Astrocyte (in vitro differentiated cells and primary cell): ENCODE results near the gene OR2K2. TPM values are rescaled to one million over a fixed set of nuclear protein-coding genes. Genes with fewer than 3 reads are reported as not detected.
A peak's percentile ranks its signal among the peaks of the same experiment; 100 is the strongest.
"Not testable (repeated sequence)": the region's sequence is repeated elsewhere in the genome, so short reads cannot be mapped to it uniquely, and the experiment has no call there.

Experiments
- DNase-seq: peaks from one replicate; pipeline ENCODE4 v3.0.0-alpha.2; 2010; ENCODE audit warnings: low read depth
- FAIRE-seq: peaks from 2 replicates; lab custom pipeline; 2011; peaks lifted over from hg19 to GRCh38; lab: Jason Lieb, UNC
- H2AFZ ChIP-seq: 2 replicates; pipeline ENCODE4 v1.6.0; 2012; ENCODE audit warnings: low read depth, low read length, inconsistent platforms
- H3K27ac ChIP-seq: 2 replicates; pipeline ENCODE4 v1.5.1; 2011; ENCODE audit warnings: low read depth, low read length, inconsistent platforms
- H3K27me3 ChIP-seq: 2 replicates; pipeline ENCODE4 v1.6.0; 2011; ENCODE audit warnings: low read length, inconsistent platforms; ENCODE audit not compliant: insufficient read depth
- H3K36me3 ChIP-seq: 2 replicates; pipeline ENCODE4 v1.5.1; 2011; ENCODE audit warnings: low read length, inconsistent platforms; ENCODE audit not compliant: insufficient read depth
- H3K4me1 ChIP-seq: 2 replicates; pipeline ENCODE4 v1.5.1; 2011; ENCODE audit warnings: low read length, inconsistent platforms; ENCODE audit not compliant: insufficient read depth
- H3K4me2 ChIP-seq: 2 replicates; pipeline ENCODE4 v1.6.0; 2012; ENCODE audit warnings: low read length, inconsistent platforms
- H3K4me3 ChIP-seq: 2 replicates; pipeline ENCODE4 v1.5.1; 2011; ENCODE audit warnings: low read depth, mild to moderate bottlenecking, low read length, inconsistent platforms; ENCODE audit not compliant: insufficient read depth
- H3K79me2 ChIP-seq: 2 replicates; pipeline ENCODE4 v1.6.0; 2012; ENCODE audit warnings: mild to moderate bottlenecking, low read length, inconsistent platforms; ENCODE audit not compliant: insufficient read depth
- H3K9ac ChIP-seq: 2 replicates; pipeline ENCODE4 v1.6.0; 2012; ENCODE audit warnings: mild to moderate bottlenecking, low read length, inconsistent platforms
- H3K9me3 ChIP-seq: 2 replicates; pipeline ENCODE4 v1.5.1; 2012; ENCODE audit warnings: low read depth, mild to moderate bottlenecking, low read length, inconsistent platforms; ENCODE audit not compliant: insufficient read depth
- H4K20me1 ChIP-seq: 2 replicates; pipeline ENCODE4 v1.6.0; 2012; ENCODE audit warnings: low read length, inconsistent platforms; ENCODE audit not compliant: insufficient read depth
- H3K27ac Mint-ChIP-seq: one replicate; pipeline ENCODE4 v1.8.0; 2021; ENCODE audit warnings: mild to moderate bottlenecking, mixed read lengths; ENCODE audit not compliant: unreplicated experiment
- H3K27me3 Mint-ChIP-seq: one replicate; pipeline ENCODE4 v1.8.0; 2021; ENCODE audit warnings: low read depth, mixed read lengths; ENCODE audit not compliant: unreplicated experiment
- H3K36me3 Mint-ChIP-seq: one replicate; pipeline ENCODE4 v1.8.0; 2021; ENCODE audit warnings: low read depth, mixed read lengths; ENCODE audit not compliant: unreplicated experiment
- H3K4me1 Mint-ChIP-seq: one replicate; pipeline ENCODE4 v1.8.0; 2021; ENCODE audit warnings: low read depth, mixed read lengths; ENCODE audit not compliant: unreplicated experiment
- H3K4me3 Mint-ChIP-seq: one replicate; pipeline ENCODE4 v1.8.0; 2021; ENCODE audit warnings: mild to moderate bottlenecking, moderate library complexity, mixed read lengths; ENCODE audit not compliant: unreplicated experiment
- H3K9me3 Mint-ChIP-seq: one replicate; pipeline ENCODE4 v1.8.0; 2021; ENCODE audit warnings: mild to moderate bottlenecking, mixed read lengths; ENCODE audit not compliant: unreplicated experiment
- CTCF ChIP-seq: IDR thresholded peaks from 2 replicates; pipeline ENCODE4 v1.5.1; 2011; ENCODE audit warnings: low read depth, mild to moderate bottlenecking, inconsistent platforms, low read length, moderate library complexity; ENCODE audit not compliant: insufficient read depth
- EZH2 ChIP-seq: IDR thresholded peaks from 2 replicates; pipeline ENCODE4 v1.6.1; 2012; ENCODE audit warnings: mild to moderate bottlenecking, low read length, inconsistent platforms; ENCODE audit not compliant: insufficient read depth
- total RNA-seq: library from RNA; stranded (reverse); gene quantifications from 2 replicates; pipeline ENCODE4 v1.2.1, GENCODE V29; 2021

OR2K2 gene
- total RNA-seq, 1 donor from 2014 or later, result not detected

GRCh38 chr9:111350556-111350955 lies 20.5 kb upstream of the OR2K2 start:
- Histone ChIP-seq H3K4me2 (no peak overlapping the region), H3K27ac (no peak overlapping the region), H3K36me3 (no peaks in the 10 kb centered on the region), H2AFZ (no peak overlapping the region), H4K20me1 (no peaks in the 10 kb centered on the region), H3K79me2 (no peaks in the 10 kb centered on the region), H3K4me1 (no peaks in the 10 kb centered on the region), H3K4me3 (no peak overlapping the region), H3K9me3 (no peaks in the 10 kb centered on the region), H3K27me3 (no peaks in the 10 kb centered on the region), H3K9ac (no peak overlapping the region)
- FAIRE-seq (no peak), DNase-seq (peak; percentile 1)
- H3K36me3 Mint-ChIP-seq, result peaks cover 1% of the 10 kb centered on the region
- no peaks in the 10 kb centered on the region for H3K27me3 Mint-ChIP-seq
- H3K9me3 Mint-ChIP-seq, result no peaks in the 10 kb centered on the region
- peaks cover 1% of the 10 kb centered on the region for H3K4me1 Mint-ChIP-seq
- TF ChIP-seq CTCF (no peak), EZH2 (no peak)
- H3K27ac Mint-ChIP-seq, result no peak overlapping the region
- no peak overlapping the region for H3K4me3 Mint-ChIP-seq

- H3K4me1 ChIP-seq, result no peaks in the 10 kb centered on the region
- H3K4me3 ChIP-seq, result no peak overlapping the region
- Mint-ChIP-seq H3K36me3 (peaks cover 1% of the 10 kb centered on the region), H3K4me1 (peaks cover 1% of the 10 kb centered on the region), H3K27ac (no peak overlapping the region), H3K27me3 (no peaks in the 10 kb centered on the region), H3K9me3 (no peaks in the 10 kb centered on the region), H3K4me3 (no peak overlapping the region)
- no peak overlapping the region for H3K27ac ChIP-seq
- no peaks in the 10 kb centered on the region for H3K9me3 ChIP-seq
- no peak overlapping the region for H3K9ac ChIP-seq
- no peaks in the 10 kb centered on the region for H3K36me3 ChIP-seq
- no peaks in the 10 kb centered on the region for H3K79me2 ChIP-seq
- no peak for TF ChIP-seq CTCF
- TF ChIP-seq EZH2, result no peak
- no peak for DNase-seq
- FAIRE-seq, result no peak
- no peaks in the 10 kb centered on the region for H3K27me3 ChIP-seq
- H2AFZ ChIP-seq, result no peak overlapping the region
- no peaks in the 10 kb centered on the region for H4K20me1 ChIP-seq
- H3K4me2 ChIP-seq, result no peak overlapping the region
Measured at GRCh38 chr9:111349766-111350165, 19.7 kb upstream of the OR2K2 start.

- Mint-ChIP-seq H3K4me1 (peaks cover 1% of the 10 kb centered on the region), H3K27me3 (no peaks in the 10 kb centered on the region), H3K4me3 (no peak overlapping the region), H3K27ac (no peak overlapping the region), H3K9me3 (no peaks in the 10 kb centered on the region), H3K36me3 (peaks cover 1% of the 10 kb centered on the region)
- Histone ChIP-seq H3K9me3 (no peaks in the 10 kb centered on the region), H3K4me3 (no peak overlapping the region), H3K36me3 (no peaks in the 10 kb centered on the region), H3K27me3 (no peaks in the 10 kb centered on the region), H3K79me2 (no peaks in the 10 kb centered on the region), H2AFZ (no peak overlapping the region), H4K20me1 (no peaks in the 10 kb centered on the region), H3K27ac (no peak overlapping the region), H3K9ac (no peak overlapping the region), H3K4me2 (no peak overlapping the region), H3K4me1 (no peaks in the 10 kb centered on the region)
- no peak for DNase-seq
- FAIRE-seq, result peak; percentile 9
- no peak for TF ChIP-seq EZH2
- no peak for TF ChIP-seq CTCF
Measured at GRCh38 chr9:111348821-111349271, 18.8 kb upstream of the OR2K2 start.

GRCh38 chr9:111334318-111334863 lies 4.4 kb upstream of the OR2K2 start:
- H3K27ac Mint-ChIP-seq, H3K4me3 Mint-ChIP-seq, H3K4me1 ChIP-seq, H3K4me3 ChIP-seq, H3K9me3 Mint-ChIP-seq, H3K36me3 ChIP-seq, FAIRE-seq, H3K9me3 ChIP-seq, H3K36me3 Mint-ChIP-seq, H2AFZ ChIP-seq, H3K27me3 Mint-ChIP-seq, H4K20me1 ChIP-seq, H3K79me2 ChIP-seq, H3K4me1 Mint-ChIP-seq, H3K27ac ChIP-seq, H3K9ac ChIP-seq, DNase-seq, H3K4me2 ChIP-seq, H3K27me3 ChIP-seq: not testable (repeated sequence)
